Colonic mucosa (tissue), 4 donors: Measurements from ENCODE around the gene DYDC2. TPM values are rescaled to one million over a fixed set of nuclear protein-coding genes. Genes with fewer than 3 reads are reported as not detected.
A peak's percentile ranks its signal among the peaks of the same experiment; 100 is the strongest.
"Not testable (repeated sequence)": the region's sequence is repeated elsewhere in the genome, so short reads cannot be mapped to it uniquely, and the experiment has no call there.

Experiments used
- DNase-seq: peaks from one replicate; pipeline ENCODE4 v3.0.0-alpha.2; 2020
- H3K27ac ChIP-seq: fragments of 200-600 bp; one replicate; pipeline ENCODE4 v1.8.0; 2021
- H3K27me3 ChIP-seq: fragments of 200-600 bp; one replicate; pipeline ENCODE4 v1.8.0; 2021
- H3K36me3 ChIP-seq: fragments of 200-600 bp; one replicate; pipeline ENCODE4 v1.8.0; 2021
- H3K4me1 ChIP-seq: fragments of 200-600 bp; one replicate; pipeline ENCODE4 v1.8.0; 2021; ENCODE audit warnings: mild to moderate bottlenecking
- H3K4me3 ChIP-seq: fragments of 200-600 bp; one replicate; pipeline ENCODE4 v1.8.0; 2021
- H3K9ac ChIP-seq, 2 donors: one replicate each; pipeline ENCODE4 v1.7.0; 2013; ENCODE audit warnings: control low read depth in 2 of 2, low read depth in 2 of 2, low read length in 2 of 2
- H3K9me3 ChIP-seq: fragments of 200-600 bp; one replicate; pipeline ENCODE4 v1.8.0; 2021
- intact Hi-C: fragments of 100-400 bp; cut with DNase I; formaldehyde crosslinking; loops from one replicate; pipeline ENCODE4 v1.14.1; 2022
- total RNA-seq, 2 donors: library from RNA; stranded (reverse); fragmentation: NEBNext Ultra II Directional in 1 of 2; extraction: Animal tissue kit (Norgen Biotek cat#: 25700) in 1 of 2; gene quantifications; one replicate each; pipeline ENCODE4 v1.2.1, GENCODE V29; 2021
- TF ChIP-seq, protein P1 (sequence below): fragments of 200-600 bp; IDR thresholded peaks from one replicate; pipeline ENCODE4 v1.8.0; 2022; ENCODE audit warnings: antibody characterized with exemption, mild to moderate bottlenecking
- donor health status: healthy.
- donor health status: DM: no; HTN: no; CAD: no.
- donor health status: DM: no; HTN: no; CAD: no.

DYDC2 gene
- total RNA-seq, 2 donors from 2014 or later, result 1.5 TPM; not detected in 1

DNA sequence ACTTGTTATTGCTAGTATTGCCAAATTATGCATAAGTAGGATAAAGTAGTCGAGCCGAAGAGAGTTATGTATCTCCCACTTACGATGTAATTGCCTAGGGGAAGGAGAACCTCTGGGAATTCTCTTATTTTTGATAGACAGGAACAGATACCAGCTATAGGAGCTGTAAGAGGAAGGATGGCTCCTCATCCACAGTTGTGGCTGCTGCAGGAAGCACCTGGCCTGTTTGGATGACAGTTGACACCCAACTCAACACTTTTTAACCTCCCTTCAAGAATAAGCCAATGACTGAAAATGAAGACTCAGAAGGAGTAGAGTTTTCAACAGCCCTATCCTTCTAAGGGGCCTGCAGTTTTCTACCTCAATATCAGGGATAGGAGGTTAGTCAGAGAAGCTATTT, 6.3 kb upstream of the DYDC2 start:
- intact Hi-C loops, result no loop called here
- H3K27ac ChIP-seq, result no peak overlapping the region
- H3K9me3 ChIP-seq, result no peaks in the 10 kb centered on the region
- DNase-seq, result no peak
- no peak overlapping the region for H3K4me3 ChIP-seq
- no peaks in the 10 kb centered on the region for H3K27me3 ChIP-seq
- TF ChIP-seq, protein P1, sequence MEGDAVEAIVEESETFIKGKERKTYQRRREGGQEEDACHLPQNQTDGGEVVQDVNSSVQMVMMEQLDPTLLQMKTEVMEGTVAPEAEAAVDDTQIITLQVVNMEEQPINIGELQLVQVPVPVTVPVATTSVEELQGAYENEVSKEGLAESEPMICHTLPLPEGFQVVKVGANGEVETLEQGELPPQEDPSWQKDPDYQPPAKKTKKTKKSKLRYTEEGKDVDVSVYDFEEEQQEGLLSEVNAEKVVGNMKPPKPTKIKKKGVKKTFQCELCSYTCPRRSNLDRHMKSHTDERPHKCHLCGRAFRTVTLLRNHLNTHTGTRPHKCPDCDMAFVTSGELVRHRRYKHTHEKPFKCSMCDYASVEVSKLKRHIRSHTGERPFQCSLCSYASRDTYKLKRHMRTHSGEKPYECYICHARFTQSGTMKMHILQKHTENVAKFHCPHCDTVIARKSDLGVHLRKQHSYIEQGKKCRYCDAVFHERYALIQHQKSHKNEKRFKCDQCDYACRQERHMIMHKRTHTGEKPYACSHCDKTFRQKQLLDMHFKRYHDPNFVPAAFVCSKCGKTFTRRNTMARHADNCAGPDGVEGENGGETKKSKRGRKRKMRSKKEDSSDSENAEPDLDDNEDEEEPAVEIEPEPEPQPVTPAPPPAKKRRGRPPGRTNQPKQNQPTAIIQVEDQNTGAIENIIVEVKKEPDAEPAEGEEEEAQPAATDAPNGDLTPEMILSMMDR, result no peak
- no peak overlapping the region for H3K9ac ChIP-seq
- H3K4me1 ChIP-seq, result no peaks in the 10 kb centered on the region
- no peaks in the 10 kb centered on the region for H3K36me3 ChIP-seq

DNA sequence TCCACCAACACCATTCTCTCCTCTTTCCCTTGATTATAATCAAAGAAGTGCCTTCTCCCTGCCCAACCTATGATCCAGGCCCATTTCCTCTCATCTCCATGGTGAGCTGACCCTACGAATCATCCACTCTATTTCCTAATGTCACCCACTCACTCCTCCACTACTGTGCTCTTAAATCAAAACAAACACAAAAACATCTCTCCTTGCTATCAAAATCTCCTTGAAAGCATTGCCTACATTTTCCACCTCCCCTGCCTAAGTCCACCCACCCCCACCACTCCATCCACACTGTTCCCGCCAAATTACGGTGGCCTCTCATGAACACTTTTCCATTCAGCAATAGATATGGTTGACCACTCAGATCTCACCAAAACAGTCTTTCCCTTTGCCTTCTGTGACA, 5.4 kb upstream of the DYDC2 start:
- no peak overlapping the region for H3K4me3 ChIP-seq
- DNase-seq, result no peak
- H3K27ac ChIP-seq, result no peak overlapping the region
- no peaks in the 10 kb centered on the region for H3K36me3 ChIP-seq
- TF ChIP-seq, protein P1, result no peak
- H3K9me3 ChIP-seq, result no peaks in the 10 kb centered on the region
- peaks cover 3% of the 10 kb centered on the region for H3K27me3 ChIP-seq
- no peak overlapping the region for H3K9ac ChIP-seq
- no peaks in the 10 kb centered on the region for H3K4me1 ChIP-seq
- intact Hi-C loops, result no loop called here

DNA sequence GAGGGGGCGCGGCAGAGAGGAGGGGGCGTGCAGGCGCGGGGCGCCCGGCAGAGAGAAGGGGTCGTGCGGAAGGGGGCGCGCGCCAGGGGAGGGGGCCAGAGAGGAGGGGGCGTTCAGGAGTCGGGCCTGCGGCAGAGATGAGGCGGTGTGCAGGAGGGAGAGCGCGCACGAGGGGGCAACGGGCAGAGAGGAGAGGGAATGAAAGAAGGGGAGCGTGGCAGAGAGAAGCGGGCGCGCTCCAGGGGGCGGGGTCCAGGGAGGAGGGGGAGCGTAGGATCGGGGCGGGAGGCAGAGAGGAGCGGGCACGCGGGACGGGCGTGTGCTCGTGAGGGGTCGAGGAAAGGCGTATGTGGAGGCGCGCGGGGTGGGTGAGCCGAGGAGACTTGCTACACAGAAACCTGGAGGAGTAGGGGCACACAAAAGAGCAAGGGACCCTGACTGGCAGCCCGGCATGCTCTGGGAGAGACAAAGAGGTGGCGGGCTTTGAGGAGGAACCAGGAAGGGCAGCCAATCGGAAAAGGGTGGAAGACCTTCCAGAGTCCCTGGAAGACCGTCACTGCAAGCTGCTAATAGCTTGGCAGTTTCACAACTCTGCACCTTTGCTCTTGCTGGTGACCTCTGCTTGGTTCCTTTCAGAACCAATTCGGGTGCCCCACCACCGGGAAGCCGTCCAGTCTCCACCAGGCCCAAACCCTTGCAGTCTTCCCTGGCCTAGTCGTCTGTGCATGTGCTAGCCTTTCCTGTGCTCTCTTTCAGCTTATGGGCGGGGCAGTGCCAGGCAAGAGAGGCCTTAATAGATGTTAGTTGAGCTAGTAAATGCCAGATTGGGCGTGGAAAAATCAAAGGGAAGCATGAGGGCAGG, 639 bp downstream of the DYDC2 start:
- intact Hi-C loops, result no loop called here
- Histone ChIP-seq H3K27ac (no peak overlapping the region), H3K9ac (no peak overlapping the region), H3K4me1 (no peaks in the 10 kb centered on the region), H3K4me3 (peak overlapping the region; percentile 24), H3K9me3 (no peaks in the 10 kb centered on the region), H3K27me3 (peaks cover 7% of the 10 kb centered on the region), H3K36me3 (no peaks in the 10 kb centered on the region)
- TF ChIP-seq, protein P1, result no peak
- peak; percentile 53 for DNase-seq

DNA sequence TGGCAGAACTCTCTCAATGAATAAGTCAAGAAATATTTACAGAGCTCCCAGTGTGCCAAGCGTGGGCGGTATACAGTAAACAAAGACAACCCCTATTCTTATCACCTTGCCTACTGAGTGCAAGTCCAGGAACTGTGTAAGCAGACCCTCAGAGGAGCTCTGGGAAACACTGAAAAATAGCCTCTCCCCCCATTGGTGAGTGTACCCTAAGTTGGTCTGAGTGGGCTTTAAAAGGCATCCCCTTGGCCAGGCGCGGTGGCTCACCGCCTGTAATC, 1.2 kb downstream of the DYDC2 start:
- Histone ChIP-seq H3K4me1 (no peaks in the 10 kb centered on the region), H3K27me3 (peaks cover 7% of the 10 kb centered on the region), H3K9me3 (no peaks in the 10 kb centered on the region), H3K9ac (no peak overlapping the region), H3K27ac (no peak overlapping the region), H3K36me3 (no peaks in the 10 kb centered on the region), H3K4me3 (no peak overlapping the region)
- intact Hi-C loops, result no loop called here
- TF ChIP-seq, protein P1, result no peak
- no peak for DNase-seq

DNA sequence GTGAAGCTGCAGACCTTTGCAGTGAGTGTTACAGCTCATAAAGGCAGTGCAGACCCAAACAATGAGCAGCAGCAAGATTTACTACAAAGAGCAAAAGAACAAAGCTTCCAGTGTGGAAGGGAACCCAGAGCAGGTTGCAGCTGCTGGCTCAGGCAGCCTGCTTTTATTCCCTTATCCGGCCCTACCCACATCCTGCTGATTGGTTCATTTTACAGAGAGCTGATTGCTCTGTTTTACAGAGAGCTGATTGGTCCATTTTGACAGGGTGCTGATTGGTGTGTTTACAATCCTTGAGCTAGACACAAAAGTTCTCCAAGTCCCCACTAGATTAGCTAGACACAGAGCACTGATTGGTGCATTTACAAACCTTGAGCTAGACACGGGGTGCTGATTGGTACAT, 2.3 kb downstream of the DYDC2 start:
- H3K9ac ChIP-seq, H3K36me3 ChIP-seq, DNase-seq, H3K4me1 ChIP-seq, H3K4me3 ChIP-seq, H3K27me3 ChIP-seq, H3K27ac ChIP-seq, intact Hi-C loops, H3K9me3 ChIP-seq: not testable (repeated sequence)

DNA sequence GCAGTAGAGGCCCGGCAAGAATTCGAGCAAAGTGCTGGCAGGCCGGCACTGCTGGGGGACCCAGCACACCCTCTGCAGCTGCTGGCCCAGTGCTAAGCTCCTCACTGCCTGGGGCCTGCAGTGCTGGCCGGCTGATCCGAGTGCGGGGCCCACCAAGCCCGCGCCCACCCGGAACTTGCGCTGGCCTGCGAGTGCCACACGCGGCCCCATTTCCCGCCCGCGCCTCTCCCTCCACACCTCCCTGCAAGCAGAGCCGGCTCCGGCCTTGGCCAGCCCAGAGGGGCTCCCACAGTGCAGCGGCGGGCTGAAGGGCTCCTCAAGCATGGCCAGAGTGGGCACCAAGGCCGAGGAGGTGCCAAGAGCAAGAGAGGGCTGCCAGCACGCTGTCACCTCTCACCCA, 3.1 kb downstream of the DYDC2 start:
- Histone ChIP-seq H3K9me3 (no peaks in the 10 kb centered on the region), H3K36me3 (no peaks in the 10 kb centered on the region), H3K4me3 (no peak overlapping the region), H3K27ac (no peak overlapping the region), H3K9ac (no peak overlapping the region), H3K4me1 (no peaks in the 10 kb centered on the region), H3K27me3 (peaks cover 7% of the 10 kb centered on the region)
- TF ChIP-seq, protein P1, result no peak
- DNase-seq, result no peak
- intact Hi-C loops, result no loop called here
